HG03175 (cell line): Measurements from ENCODE around the gene FHIP1B.
A peak's percentile ranks its signal among the peaks of the same experiment; 100 is the strongest.

Experiments
- ATAC-seq: cut with Tn5 transposase; IDR thresholded peaks from one replicate; pipeline ENCODE4 v1.9.1; 2021; ENCODE audit warnings: mild to moderate bottlenecking, moderate library complexity; ENCODE audit not compliant: unreplicated experiment

FHIP1B gene

DNA sequence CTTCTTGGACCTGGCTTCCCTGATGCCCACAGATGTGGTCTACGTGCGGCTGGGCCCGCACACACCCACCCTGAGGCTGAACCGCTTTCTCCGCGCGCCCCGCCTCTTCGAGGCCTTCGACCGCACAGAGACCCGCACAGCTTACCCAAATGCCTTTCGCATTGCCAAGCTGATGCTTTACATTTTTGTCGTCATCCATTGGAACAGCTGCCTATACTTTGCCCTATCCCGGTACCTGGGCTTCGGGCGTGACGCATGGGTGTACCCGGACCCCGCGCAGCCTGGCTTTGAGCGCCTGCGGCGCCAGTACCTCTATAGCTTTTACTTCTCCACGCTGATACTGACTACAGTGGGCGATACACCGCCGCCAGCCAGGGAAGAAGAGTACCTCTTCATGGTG is 5.7 kb upstream of the FHIP1B start:
- no peak for ATAC-seq

GRCh38 chr11:6238902-6239301 is 4.5 kb upstream of the FHIP1B start, which contains the start of gene CNGA4:
Gene CNGA4 (plus strand): TSS chr11:6239089. CDS start chr11:6239207, 118 bp downstream.
- no peak for ATAC-seq

- ATAC-seq: no peak
Observed at GRCh38 chr11:6237761-6238302, 3.4 kb upstream of the FHIP1B start.

- ATAC-seq: no peak
Observed at GRCh38 chr11:6237266-6237665, 2.8 kb upstream of the FHIP1B start.

GRCh38 chr11:6233984-6234386 is 451 bp downstream of the FHIP1B start:
- peak; percentile 0 for ATAC-seq

- ATAC-seq: no peak
Observed at GRCh38 chr11:6232899-6233298, 1.5 kb downstream of the FHIP1B start.

- ATAC-seq: no peak
Observed at GRCh38 chr11:6229911-6230310, 4.5 kb downstream of the FHIP1B start.

- peak; percentile 56 for ATAC-seq
Observed at GRCh38 chr11:6228520-6228919, 5.9 kb downstream of the FHIP1B start.

DNA sequence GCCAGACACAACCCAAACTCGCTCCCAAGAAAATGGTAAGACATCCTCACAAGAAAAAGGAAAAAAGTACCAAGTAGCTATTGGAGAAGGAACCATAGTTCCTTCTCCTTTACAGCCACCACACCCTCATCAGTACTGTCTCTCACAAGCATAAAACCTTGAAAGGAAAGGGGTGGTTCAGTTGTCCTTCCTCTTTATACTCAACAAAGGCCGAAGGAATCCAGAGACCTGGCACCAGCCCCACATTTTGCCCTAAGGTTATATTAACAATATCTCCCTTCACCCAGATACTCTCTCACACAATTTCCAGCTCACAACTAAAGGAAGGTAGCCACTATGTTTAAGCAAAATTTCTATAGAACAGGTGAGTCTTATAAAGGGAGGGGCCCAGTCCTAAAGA is 8.5 kb downstream of the FHIP1B start:
- ATAC-seq: no peak

- no peak for ATAC-seq
Observed at GRCh38 chr11:6225024-6225423, 9.4 kb downstream of the FHIP1B start.

GRCh38 chr11:6224421-6224820 is 10.0 kb downstream of the FHIP1B start:
- no peak for ATAC-seq

DNA sequence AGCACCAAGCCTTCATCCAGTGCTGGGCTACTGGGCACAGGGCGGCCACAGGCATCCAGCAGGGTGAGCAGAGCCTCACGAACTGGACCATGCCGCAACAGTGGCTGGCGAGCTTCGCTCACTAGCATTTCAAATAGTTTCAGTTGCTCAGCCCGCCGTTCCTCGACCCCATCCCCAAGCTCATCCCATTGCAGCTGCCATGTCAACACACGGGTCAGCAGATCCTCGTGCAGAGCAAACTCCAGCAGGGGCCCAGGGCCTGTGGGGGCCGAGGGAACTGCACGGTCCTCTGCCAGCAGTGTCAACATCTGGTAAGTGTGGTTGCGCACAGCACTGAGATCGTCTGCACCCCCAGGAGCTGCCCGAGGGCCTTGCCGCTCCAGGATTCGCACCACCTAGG is 10.6 kb downstream of the FHIP1B start:
- no peak for ATAC-seq

DNA sequence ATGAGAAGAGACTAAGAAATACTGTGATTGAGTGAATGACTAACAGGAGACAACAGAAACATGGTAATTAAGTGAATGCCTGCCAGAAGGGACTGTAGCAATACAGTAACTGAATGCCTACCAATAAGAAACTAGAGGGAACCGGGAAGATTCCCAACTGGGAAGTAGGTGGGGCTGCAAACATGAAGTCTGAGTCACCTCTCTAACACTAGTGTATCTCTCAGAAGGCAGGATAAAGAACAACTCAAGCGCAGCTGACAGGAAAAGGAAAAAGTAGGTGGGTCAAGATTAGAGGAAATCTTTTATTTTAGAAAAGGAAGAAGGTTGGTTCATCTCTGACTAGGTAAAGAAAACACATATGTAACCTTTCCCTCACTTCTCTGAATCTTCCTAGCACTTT is 15.1 kb downstream of the FHIP1B start:
- no peak for ATAC-seq

DNA sequence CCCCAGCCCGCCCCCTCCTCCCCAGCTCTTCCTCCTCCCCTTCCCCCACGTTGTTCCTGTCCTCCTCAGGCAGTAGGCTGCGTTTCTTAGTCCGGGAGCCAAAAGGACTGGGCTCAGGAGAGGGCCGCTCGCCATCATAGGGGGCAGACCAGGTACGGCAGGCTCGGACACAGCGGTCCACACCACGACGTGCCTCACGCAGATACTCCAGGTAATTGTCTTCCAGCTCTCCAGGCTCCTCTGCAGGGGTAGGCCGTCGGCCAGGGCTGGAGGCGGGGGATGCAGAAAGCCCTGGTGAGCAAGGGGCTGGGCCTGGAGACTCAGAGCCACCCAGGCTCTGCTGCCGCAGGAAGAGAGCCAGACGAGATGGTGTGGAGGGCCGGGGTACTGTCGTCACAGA is 16.7 kb downstream of the FHIP1B start:
- ATAC-seq: no peak

GRCh38 chr11:6216501-6216900 is 17.9 kb downstream of the FHIP1B start:
- ATAC-seq: no peak

DNA sequence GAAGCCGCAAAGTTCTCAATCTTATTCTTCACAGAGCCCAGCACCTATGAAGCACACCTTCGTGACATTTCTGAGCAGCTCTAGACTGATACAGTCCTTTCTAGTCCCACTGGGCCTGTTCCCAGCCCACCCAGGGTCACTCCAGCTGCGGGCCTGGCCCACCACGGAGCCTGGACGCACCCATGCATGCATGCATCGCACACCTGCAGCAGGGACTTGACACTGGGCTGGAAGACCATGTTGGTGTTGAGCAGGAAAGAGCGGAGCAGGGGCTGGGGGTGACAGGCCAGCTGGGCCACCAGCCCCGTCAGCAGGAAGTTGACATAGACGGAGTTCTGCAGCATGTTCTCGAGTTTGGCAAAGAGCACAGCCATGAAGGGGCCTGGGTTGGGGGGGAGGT is 19.9 kb downstream of the FHIP1B start:
- no peak for ATAC-seq

DNA sequence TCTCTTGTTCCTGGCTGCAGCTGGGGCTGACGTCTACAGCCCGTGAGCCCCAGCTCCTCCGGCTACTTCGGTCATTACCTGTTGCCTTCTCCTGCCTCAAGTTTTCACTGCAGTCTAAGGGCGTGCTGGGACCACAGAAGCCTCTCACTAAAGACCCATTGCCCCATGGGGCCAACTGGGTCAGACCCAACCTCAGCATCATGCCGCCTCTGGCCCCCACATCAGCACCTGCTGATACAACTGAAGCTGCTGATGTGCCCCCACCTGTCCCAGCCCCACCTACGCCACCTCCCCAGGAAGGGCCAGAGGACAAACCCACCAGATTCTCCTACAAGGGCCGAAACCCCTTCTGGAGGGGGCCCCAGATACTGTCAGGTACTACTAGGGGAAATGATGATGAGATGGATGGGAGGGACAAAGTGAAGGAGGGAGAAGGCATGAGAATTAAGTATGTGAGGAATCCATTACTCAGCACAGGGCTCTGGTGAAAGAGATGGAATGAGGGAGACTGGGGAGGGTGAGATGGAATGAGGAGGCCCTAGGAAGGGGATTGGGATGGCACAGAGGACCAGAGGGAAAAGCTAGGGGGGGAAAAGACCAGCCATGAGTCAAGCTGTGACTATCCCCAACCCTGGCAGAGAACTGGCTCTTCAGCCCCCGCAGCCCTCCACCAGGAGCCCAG is 24.0 kb downstream of the FHIP1B start:
- ATAC-seq: no peak

- no peak for ATAC-seq
Observed at GRCh38 chr11:6209801-6210200, 24.6 kb downstream of the FHIP1B start.

DNA sequence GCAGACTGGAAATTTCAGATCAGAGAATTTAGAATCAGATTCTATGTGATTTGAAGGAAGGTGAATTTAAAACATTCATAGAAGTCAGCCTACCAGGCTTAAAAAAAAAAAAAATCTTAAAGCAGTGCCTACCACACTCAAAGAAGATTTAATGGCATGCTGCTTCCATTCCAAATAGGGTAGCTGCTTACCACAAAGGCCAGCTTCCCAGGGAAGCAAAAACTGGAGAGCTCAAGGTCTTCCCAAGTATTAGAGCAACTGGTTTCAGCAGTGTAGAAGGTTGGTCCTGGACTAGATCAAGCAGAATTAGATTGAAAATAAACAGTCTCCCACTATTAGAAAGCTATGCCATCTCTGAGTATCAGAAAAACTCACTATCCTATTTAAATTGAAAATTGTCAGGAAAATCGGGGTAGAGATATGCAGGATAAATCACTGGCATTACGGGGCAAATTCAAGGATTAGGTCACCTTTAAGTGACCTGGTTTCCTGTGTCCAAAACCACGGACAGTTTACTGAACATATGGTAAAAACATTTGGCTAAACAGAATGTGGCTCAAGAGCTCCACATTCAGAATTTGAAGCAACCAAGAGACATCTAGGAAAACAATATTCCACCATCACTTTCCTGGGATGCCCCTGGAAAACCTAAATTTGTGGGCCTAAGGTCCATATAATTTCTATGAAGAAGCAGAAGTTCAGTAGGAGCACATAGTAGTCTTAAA is 27.8 kb downstream of the FHIP1B start:
- no peak for ATAC-seq

- ATAC-seq: no peak
Observed at GRCh38 chr11:6205366-6205765, 29.1 kb downstream of the FHIP1B start, which contains the start of gene C11orf42. Gene C11orf42 (plus strand): TSS chr11:6205557. CDS start chr11:6205616, 59 bp downstream.

- no peak for ATAC-seq
Observed at GRCh38 chr11:6204706-6205105, 29.7 kb downstream of the FHIP1B start.

DNA sequence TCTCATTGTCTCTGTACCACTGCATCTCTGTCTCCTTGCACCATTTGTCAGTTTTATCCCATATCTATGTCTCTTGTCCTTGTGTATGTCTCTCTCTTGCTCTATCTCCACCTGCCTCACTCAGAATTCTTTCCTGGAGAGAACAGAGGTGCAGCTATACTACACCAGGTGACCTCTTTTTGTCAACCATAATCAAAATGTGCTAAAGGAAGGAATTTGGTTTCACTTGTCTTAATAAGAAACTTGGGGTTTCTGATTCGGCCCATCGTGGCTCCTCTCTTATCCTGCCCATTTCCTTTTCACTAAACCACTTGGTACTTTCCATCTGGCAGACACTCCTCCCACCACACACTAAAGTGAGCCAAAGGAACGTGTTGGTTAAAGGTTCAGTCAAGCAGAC is 31.1 kb downstream of the FHIP1B start:
- peak; percentile 75 for ATAC-seq
